Loucy (cell line): ENCODE data around the gene LSM12.

Source experiments
- CTCF ChIP-seq: fragments of 200-600 bp; sonication (generic); conservative IDR thresholded peaks from 2 replicates; pipeline ENCODE4 v1.5.1; 2014; ENCODE audit warnings: mild to moderate bottlenecking, antibody characterized with exemption, low read length
- EZH2phosphoT487 ChIP-seq: fragments of 200-600 bp; IDR thresholded peaks from 2 replicates; pipeline ENCODE4 v1.6.1; 2018; ENCODE audit warnings: antibody characterized with exemption, mild to moderate bottlenecking, moderate library complexity, borderline replicate concordance

- TF ChIP-seq CTCF (no peak), EZH2phosphoT487 (no peak)
These were observed 30.9 kb upstream of the LSM12 start for GRCh38 chr17:44097110-44097958.
